ENCODE results near the gene TMEM233.

TMEM233 gene

GRCh38 chr12:119660076-119660475 lies 66.5 kb downstream of the TMEM233 start:
- DNase-seq: no peak

DNA sequence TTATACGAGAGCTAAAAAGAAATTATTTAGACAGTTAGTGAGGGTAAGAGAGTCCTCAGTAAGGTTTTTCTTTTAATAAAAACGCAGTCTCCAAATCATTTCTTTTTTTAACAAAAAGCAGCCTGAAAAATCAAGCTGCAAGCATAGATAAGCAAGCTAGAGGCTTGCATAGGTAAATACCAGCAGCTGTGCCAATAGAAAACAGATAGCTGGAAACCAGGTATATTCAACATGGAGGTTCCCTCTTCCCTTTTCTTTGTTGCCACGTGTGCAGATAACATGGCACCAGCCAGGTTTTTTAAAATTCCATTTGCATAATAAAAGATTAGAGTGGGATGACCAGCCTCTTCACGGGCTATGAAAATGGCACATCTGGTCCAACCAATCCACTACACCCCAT lies 68.3 kb downstream of the TMEM233 start:
- no peak for DNase-seq

DNA sequence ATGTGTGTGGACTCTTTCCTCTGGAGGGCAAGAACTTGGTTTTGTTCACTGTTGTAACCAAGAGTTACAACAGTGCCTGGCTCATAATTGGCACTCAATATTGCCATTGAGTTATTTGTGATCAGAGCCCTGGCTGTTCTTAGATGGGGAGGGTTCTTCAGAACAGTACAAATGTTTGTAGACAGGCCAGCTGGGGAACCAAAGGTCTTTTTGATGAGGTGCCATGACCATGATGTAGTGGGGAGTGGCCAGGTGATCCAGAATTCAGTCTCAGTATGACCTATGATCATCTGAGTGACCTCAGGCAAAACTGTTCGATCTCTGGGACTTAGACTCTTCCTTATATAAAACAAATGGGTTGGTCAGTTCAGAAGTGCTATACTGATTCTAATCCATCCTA lies 71.1 kb downstream of the TMEM233 start:
- DNase-seq: no peak

DNA sequence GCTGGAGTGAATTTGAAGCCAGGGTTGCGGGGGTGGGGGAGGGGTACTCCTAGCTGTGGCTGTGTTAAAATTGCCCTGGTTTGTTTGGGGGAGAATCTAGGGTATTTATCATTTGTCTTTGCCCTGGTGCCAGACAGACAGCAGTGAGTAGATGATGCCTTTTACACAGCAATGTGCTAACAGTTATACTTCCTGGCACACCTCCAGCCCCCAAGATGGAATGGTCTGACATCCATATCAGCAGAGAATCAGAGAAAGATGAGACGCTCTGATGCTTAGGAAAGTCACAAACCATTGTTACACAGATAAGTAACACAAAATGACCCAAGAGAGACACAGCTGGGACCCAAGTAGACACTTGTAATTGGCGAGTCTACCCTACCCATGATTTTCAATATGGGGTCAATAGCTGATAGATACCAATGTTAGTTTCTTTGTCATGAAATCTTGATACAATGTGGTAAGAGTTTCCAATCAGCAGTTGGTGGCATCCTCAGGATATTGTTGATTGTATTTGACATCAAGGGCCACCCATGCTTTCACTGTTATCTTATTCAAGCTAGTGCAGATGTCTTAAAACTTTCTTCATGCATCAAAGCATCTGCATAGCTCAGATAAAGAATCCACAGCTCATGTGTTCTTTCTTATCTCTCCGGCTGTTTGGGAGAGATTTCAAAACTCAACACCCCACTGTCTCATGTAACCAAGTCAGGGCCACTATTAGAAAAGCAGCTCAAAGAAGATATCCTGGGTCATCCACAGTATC lies 71.8 kb downstream of the TMEM233 start:
- no peak for DNase-seq

- no peak for DNase-seq
Measured at GRCh38 chr12:119666226-119666795, 72.7 kb downstream of the TMEM233 start.

- no peak for DNase-seq
Measured at GRCh38 chr12:119666900-119667576, 73.5 kb downstream of the TMEM233 start.

- DNase-seq: peak; percentile 98
Measured at GRCh38 chr12:119667577-119668323, 74.2 kb downstream of the TMEM233 start, which contains the start of gene PRKAB1. Gene PRKAB1 (plus strand): TSS chr12:119668133. CDS start chr12:119668245, 112 bp downstream.

DNA sequence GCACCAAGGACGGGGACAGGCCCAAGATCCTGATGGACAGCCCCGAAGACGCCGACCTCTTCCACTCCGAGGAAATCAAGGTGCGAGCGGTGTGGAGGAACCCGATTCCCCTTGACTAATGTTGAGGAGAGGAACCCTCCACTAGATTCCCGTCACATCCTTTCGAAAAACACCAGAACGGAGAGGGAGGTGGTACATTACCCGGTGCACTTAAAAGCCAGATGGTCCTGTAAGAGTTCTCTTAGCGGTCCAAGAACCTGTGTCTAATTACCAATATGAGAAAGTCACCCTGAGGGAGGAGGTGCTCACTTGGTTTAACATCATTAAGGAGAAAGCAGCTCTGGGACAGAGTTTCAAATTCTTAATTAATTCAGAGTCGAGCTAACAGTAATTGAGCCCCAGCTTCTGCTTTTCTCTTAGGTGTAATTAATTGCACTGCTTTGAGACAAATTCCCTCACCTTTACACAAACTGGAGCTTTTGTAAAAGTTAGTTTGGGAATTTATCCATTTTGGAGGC lies 74.8 kb downstream of the TMEM233 start:
- no peak for DNase-seq

GRCh38 chr12:119669744-119670472 lies 76.3 kb downstream of the TMEM233 start:
- no peak for DNase-seq

DNA sequence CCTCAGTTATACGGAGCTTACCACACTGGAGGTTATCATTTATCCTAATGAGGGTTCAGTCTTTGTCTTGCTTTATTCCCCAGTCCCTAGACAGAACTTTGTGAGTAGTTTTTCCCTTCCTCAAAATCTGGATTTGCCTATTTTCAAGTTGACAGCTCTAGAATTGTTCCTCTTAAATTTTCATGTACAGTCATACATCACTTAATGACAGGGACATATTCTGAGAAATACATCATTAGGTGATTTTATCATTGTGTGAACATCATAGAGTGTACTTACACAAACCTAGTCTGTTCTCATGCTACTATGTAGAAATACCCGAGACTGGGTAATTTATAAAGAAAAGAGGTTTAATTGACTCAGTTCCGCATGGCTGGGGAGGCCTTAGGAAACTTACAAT lies 77.5 kb downstream of the TMEM233 start:
- DNase-seq: no peak

GRCh38 chr12:119672194-119672593 lies 78.6 kb downstream of the TMEM233 start:
- no peak for DNase-seq

GRCh38 chr12:119673634-119674033 lies 80.1 kb downstream of the TMEM233 start:
- DNase-seq: no peak

DNA sequence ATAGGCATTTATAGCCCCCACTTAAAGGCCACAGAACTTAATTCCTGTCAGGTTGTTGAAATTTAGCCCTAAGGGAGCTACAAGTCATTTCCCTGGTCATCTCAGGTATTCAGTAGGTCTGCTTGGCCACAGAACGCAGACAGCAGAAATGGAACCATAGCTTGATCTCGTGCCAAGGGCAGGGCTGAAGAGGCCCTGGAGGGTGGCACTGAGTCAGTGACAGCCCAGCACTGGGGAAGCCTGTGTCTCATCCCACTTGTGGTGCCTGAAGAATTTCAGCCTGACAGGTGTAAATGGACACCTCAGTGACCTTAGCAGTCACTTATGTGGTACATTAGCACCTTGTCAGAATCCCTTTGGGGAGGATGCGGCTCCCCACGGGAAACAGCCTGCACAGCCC lies 81.0 kb downstream of the TMEM233 start:
- DNase-seq: no peak

- DNase-seq: no peak
Measured at GRCh38 chr12:119676022-119676421, 82.4 kb downstream of the TMEM233 start.

DNA sequence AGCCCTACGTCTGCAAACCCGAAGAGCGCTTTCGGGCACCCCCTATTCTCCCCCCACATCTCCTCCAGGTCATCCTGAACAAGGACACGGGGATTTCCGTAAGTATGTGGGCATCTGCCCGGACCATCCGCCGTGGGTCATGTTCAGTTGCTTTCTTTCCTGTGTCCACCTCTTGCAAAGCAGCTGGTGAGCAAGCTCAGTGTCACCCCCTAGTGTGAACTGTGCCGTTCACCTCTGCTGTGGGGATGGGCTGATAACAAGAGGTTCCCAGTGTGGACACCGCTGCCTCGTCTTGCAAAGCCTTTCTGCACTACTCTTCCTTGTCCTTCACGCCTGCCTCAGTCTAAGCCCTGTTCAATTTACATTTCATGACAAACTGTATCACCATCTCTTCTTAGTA lies 83.0 kb downstream of the TMEM233 start:
- DNase-seq: no peak

DNA sequence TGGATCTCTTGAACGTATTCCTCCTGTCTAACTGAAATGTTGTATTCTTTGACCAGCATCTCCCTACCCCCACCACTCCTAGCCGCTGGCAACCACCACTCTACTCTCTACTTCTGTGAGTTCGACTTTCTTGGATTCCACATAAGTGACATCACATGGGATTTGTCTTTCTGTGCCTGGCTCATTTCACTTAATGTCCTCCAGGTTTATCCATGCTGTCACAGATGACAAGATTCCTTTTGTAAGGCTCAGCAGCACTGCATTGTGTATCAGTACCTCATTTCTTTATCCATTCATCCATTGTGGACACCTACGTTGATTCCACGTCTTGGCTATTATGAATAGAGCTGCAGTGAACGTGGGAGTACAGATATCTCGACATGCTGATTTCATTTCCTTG lies 84.9 kb downstream of the TMEM233 start:
- DNase-seq: no peak

GRCh38 chr12:119679081-119679480 lies 85.5 kb downstream of the TMEM233 start:
- DNase-seq: no peak

GRCh38 chr12:119679490-119679889 lies 85.9 kb downstream of the TMEM233 start:
- no peak for DNase-seq

GRCh38 chr12:119681111-119681510 lies 87.5 kb downstream of the TMEM233 start:
- no peak for DNase-seq

DNA sequence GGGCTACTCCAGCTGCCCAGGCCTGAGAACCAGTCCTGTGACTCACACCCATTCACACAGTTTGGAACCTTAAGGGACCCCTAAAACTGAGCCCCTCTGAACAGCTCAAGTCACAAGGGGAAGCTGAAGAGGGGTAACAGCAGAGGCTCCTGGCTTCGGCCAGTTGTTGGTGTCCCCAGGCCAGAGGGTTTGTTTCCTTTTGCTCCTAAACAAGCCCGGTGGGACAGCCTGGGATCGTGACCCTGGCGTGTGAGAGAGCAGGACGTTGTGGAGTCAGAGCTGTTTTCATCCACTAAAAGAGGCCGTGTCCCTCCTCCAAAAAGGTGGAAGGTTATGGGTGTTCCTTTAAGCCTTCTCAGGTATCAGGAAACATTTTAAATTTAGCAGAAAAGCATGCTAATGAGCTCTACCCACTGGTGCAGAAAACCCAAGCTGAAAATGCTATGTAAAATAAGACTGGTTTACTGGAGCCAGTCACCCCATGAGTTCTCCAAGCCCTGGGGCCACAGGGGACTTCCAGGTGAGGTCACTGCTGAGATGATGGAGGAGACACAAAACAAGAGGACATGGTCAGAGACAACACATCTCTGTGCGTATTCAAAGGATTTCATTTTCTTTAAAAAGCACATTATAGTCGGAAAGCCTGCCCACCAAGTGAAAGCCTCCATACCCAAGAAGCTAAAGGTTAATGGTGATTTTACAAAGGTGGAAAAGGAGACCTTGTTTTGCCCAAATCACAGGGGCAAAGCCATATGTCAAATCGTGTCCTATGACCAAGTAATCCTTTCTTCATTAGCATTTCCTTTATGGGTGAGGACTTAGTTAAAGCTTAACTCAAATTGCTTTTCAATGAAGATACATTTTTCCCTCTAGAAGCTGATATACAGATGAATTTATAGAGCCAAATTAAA lies 88.4 kb downstream of the TMEM233 start:
- DNase-seq: no peak

DNA sequence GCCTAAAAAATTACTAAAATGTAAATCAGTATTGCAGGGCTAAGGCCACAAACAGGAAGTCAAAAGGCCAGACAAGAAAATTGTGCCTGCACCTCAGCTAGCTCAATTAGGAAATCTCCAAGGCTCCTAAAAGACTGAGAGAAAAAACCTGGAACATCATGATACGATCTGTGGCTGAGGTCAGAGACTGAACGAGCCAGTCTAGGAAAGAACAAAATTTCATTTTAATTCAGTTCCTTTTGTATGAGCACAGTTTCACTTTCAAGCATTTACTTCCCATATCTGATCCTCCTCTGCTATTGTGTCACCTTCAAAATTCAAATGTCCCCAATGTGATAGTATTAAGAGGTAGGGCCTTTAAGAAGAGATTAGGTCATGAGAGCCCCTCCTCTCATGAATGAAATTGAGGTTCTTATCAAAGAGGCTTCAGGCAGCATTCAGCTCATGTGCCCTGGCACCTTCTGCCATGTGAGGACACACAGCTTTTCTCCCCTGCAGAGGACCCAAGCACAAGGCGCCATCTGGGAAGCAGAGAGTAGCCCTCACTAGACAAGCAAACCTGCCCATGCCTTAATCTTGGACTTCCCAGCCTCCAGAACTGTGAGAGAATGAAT lies 89.2 kb downstream of the TMEM233 start:
- DNase-seq: no peak
